ENCODE results near the gene GSDME.

Gene GSDME

DNA sequence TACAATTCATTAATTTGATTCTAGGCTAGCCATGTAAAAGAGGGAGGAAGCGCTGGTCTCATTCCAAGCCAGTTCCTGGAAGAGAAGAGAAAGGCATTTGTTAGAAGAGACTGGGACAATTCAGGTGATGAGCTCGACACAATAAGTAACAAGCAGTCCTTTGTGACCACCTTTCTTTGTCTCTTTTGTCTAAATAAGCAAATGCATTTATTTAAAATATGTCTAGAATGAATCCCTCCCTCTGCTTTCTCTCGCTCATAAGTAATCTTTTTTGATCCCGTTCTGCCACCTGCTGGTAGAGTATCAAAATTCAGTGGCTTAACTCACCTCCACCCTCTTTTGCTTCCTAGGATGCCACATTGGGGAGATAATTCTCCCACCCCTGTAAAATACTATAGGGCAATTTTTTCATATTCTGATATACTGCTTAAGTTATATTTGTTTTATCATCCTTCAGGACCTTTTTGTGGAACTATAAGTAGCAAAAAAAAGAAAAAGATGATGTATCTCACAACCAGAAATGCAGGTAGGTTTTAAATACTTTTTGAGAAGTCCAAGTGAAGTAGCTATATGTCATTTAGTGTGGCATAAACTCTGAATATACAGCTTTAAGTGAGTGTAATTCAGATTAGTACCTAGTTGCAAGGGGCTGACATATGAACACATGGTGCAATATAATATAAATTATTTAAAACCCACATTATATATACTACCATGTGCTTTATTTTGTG lies 91.5 kb downstream of the GSDME start:
- TF ChIP-seq, protein P1, sequence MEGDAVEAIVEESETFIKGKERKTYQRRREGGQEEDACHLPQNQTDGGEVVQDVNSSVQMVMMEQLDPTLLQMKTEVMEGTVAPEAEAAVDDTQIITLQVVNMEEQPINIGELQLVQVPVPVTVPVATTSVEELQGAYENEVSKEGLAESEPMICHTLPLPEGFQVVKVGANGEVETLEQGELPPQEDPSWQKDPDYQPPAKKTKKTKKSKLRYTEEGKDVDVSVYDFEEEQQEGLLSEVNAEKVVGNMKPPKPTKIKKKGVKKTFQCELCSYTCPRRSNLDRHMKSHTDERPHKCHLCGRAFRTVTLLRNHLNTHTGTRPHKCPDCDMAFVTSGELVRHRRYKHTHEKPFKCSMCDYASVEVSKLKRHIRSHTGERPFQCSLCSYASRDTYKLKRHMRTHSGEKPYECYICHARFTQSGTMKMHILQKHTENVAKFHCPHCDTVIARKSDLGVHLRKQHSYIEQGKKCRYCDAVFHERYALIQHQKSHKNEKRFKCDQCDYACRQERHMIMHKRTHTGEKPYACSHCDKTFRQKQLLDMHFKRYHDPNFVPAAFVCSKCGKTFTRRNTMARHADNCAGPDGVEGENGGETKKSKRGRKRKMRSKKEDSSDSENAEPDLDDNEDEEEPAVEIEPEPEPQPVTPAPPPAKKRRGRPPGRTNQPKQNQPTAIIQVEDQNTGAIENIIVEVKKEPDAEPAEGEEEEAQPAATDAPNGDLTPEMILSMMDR (conservative IDR thresholded peaks at IDR 0.05; ENCODE audit: low read length): peak; percentile 82
- no peak overlapping the region for H3K4me3 ChIP-seq (ENCODE audit: low read length)
- peak; percentile 53 for DNase-seq (ENCODE audit: low read depth)

DNA sequence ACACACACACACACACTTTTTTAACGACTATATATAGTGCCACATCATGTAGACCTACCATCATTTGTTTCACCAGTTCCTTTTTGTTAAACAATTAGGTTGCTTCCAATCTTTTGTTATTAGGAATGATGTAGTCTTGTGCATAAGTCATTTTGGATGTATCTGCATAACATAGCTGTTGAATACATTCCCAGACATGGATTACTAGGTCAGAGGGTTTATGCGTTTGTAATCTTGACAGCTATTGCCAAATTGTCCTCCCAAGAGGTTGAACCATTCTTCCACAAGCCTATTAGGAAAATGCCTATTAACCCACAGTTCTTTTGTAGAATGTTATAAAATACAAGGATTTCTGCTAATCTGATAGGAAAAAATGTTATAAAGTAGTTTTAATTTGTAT lies 96.7 kb downstream of the GSDME start:
- peak; percentile 49 for DNase-seq (ENCODE audit: low read depth)
- no peak overlapping the region for H3K4me3 ChIP-seq (ENCODE audit: low read length)
- TF ChIP-seq, protein P1 (conservative IDR thresholded peaks at IDR 0.05; ENCODE audit: low read length): no peak

DNA sequence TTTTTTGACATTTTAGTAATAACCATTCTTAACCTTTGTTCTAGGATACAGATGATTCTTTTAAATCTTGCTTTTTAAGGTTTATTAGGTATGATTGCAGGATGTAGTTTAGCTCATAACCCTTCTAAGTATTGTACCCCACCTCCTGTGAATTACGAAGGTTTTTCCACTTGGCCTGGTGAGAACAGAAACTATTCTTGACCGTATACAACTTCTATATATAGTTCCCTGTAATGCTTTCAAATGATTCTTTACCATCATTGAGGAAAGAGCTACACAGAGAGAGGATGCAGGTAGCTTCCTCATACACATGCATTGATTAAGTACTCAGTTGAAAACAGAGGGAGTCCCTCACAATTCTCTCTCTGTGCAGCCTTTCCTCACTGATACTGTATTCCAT lies 97.8 kb downstream of the GSDME start:
- no peak overlapping the region for H3K4me3 ChIP-seq (ENCODE audit: low read length)
- TF ChIP-seq, protein P1 (conservative IDR thresholded peaks at IDR 0.05; ENCODE audit: low read length): no peak
- no peak for DNase-seq (ENCODE audit: low read depth)

DNA sequence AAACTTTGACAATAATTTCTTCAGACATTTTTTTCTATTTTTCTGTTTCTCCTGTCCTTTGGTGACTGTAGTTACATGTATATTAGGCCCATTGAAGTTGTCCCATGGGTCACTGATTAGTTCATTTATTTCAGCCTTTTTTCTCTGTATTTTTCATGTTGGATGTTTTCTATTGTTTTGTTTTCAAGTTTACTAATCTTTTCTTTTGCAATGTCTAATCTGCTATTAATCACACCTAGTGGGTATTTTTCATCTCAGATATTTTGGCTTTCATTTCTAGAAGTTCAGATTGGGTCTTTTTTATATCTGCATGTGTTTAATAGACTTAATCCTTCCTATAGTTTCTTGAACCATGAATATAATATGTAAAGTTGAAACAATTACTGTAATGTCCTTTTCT lies 99.3 kb downstream of the GSDME start:
- H3K4me3 ChIP-seq (ENCODE audit: low read length): no peak overlapping the region
- DNase-seq (ENCODE audit: low read depth): no peak
- TF ChIP-seq, protein P1 (conservative IDR thresholded peaks at IDR 0.05; ENCODE audit: low read length): no peak

DNA sequence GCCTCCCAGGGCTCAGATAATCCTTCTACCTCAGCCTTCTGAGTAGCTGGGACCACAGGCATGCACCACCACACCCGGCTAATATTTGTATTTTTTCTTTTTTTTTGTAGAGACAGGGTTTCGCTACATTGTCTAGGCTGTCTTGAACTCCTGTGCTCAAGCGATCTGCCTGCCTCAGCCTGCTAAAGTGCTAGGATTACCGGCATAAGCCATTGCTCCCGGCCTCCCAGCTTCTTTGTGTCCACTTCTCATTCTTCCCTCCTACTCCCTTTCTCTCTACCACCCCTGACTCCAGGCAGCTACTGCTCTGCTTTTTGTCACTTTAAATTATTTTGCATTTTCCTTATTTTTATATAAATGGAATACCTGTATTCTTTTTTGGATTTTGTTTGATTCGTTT lies 100.7 kb downstream of the GSDME start:
- H3K4me3 ChIP-seq (ENCODE audit: low read length): no peak overlapping the region
- TF ChIP-seq, protein P1 (conservative IDR thresholded peaks at IDR 0.05; ENCODE audit: low read length): no peak
- DNase-seq (ENCODE audit: low read depth): no peak

DNA sequence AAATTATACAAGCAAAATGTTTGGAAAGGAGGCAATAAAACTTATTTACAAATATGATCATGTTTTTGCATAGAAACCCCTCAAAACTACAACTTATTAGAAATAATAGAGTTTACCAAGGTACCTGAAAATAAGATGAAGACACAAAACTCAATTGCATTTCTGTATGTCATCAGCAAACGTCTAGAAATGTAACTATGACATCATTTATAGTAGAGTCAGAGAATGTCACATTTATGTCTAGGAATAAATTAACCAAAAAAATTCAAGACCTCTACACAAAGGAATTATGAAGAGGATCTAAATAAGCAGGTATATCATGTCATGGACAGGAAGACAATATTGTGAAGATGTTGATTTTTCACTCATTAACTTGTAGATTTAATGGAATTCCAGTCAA lies 103.0 kb downstream of the GSDME start:
- TF ChIP-seq, protein P1 (conservative IDR thresholded peaks at IDR 0.05; ENCODE audit: low read length): no peak
- no peak for DNase-seq (ENCODE audit: low read depth)
- H3K4me3 ChIP-seq (ENCODE audit: low read length): no peak overlapping the region

DNA sequence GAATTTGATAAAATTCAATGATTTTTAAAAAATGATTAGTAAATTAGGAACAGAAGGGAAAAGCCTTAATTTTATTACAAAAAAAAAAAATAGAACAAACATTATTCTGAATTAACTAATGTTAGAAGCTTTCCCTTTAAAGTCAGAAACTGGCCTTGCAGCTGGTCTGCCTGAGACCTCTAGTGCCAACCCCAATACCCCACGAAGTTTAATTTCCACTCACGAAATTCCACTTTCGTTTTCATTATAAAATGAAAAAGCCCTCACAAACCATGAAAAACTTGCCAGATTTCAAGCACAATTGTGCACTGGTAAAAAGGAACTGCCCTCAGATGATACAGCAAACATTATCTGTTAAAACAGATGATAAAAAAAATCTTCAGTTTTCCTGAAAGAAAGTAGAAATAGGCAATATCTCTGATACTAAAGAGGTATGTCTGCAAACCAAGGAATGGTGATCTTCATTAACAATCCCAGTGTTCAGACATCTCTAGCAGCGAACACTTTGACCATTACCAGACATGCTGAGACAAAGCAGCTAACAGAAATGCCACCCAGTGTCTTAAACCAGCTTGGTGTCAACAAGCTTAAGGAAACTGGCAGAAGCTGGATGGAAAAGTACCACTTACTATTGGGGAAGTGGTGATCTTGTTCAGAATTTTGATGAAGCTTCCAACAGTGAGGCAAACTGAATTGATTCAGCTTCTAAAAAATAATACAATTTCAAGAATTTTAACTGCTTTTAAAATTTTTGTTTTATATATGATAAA lies 103.8 kb downstream of the GSDME start:
- TF ChIP-seq, protein P1 (conservative IDR thresholded peaks at IDR 0.05; ENCODE audit: low read length): no peak
- DNase-seq (ENCODE audit: low read depth): peak; percentile 10

More for the DNA sequence above, 103.8 kb downstream of the GSDME start:
- H3K4me3 ChIP-seq (ENCODE audit: low read length): peak overlapping the region; percentile 41

Measured in AG10803 (cell line).